Brain pericyte (primary cell): Measurements from ENCODE around the gene MYZAP.

ENCODE experiments used
- DNase-seq: peaks from one replicate; pipeline ENCODE4 v3.0.0-alpha.2; 2012; ENCODE audit warnings: low read depth, low spot score

Gene MYZAP, protein sequence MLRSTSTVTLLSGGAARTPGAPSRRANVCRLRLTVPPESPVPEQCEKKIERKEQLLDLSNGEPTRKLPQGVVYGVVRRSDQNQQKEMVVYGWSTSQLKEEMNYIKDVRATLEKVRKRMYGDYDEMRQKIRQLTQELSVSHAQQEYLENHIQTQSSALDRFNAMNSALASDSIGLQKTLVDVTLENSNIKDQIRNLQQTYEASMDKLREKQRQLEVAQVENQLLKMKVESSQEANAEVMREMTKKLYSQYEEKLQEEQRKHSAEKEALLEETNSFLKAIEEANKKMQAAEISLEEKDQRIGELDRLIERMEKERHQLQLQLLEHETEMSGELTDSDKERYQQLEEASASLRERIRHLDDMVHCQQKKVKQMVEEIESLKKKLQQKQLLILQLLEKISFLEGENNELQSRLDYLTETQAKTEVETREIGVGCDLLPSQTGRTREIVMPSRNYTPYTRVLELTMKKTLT

DNA sequence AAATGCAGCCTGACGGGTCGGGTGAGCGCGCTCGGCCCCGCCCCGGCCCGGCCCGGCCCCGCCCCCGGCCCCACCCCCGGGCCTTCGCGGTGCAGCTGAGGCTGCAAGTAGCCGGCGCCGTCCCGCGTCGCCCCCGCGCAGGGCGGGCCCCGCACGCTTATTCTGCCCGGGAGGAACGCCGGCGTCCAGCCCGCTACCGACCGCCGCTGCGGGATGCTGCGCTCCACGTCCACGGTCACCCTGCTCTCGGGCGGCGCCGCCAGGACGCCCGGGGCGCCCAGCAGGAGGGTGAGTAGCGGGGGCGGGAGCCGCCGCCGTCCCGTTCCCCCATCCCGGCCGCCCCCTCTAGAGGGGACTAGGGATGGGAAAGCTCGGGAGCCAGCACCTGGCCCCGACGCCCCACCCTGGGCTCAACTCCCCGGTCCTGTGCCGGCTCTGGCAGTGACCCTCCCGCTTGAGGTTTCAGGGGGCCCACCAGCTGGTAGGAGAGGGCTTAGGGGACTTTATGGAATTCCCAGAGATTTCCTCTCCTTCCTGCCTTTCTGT, at the start of gene MYZAP:
MYZAP (plus strand) TSS at position 83 of the 546 bp plus-strand sequence; CDS start at position 214, 131 bp downstream.
- DNase-seq = no peak

DNA sequence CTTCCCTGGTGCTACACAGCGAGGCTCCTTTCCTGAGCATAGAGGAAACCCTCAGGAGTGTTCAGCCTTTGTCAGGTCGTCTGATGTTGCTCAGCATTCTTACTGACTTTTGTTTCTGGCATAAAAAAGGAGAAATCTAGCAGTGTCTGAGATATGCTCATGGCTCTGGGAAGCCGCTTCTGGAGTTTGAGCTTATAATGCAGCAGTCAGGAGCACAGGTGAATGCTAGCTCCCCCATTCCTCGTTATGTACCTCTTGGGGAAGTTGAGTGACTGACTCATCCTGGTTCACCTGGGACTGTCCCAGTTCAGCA, 49.2 kb upstream of the MYZAP start:
- no peak for DNase-seq

DNA sequence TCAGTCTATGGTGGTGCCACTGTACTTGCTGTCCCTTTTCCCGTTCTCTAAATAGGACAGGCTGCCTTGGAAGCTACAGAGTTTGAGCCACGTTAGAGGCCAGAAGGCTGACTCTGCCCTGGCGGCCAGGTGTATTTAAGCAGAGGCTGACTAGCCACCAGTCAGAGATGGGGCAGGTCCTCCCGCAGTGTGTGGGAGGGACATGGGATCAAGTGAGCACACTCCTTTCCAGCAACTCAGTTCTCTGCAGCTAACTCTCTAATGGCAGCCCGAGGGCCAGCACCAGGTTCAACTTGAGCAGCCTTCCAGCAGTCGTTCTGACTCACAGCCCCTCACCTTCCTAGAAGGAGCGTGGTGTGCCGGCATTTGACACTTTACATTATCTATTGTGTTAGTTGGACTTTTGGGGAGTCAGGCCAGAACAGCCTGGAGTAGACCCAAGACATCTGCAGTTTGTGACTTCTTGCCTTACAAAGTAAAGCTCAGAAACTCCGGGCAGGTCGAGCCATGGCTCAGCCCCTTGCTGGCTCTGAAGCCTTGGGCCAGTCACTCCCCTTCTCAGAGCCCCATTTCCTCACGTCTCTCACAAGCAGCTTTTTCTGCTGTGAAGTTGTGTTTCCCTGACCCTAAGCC, 46.7 kb upstream of the MYZAP start:
- DNase-seq = no peak

DNA sequence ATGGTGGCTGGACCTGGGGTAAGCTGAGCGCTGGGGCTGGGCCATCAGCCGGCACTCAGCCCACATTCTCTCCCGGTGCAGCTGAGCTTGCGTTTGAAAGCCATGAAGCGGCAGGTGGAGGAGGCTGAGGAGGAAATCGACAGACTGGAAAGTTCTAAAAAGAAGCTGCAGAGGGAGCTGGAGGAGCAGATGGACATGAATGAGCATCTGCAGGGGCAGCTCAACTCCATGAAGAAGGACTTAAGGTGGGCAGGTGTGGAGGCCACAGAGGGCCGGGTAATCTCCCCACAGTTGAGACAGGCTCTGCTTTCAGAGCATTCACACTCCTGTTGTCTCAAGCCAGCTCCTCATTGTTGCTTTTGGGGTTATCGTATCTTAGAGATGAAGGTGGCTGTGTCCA, 45.7 kb upstream of the MYZAP start:
- no peak for DNase-seq

DNA sequence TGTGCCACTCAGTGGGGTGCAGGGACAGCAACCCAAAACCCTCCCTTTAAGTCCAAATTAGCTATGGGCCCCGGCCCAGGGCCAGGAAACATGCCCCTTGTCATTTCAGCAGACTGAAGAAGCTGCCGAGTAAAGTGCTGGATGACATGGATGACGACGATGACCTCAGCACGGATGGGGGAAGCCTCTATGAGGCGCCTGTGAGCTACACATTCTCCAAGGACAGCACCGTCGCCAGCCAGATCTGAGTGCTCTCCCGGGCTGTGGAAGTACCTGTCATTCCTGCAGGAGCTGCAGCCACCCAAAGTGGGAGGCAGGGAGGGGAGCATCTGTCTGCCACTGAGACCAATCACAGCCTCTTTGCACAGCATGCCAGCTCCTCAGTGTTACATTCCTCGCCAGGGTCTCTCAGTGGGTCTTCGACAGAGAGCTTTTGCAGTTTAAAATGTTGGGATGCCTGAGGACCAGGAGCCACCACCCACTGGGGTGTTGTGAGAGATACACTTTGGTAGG, 44.4 kb upstream of the MYZAP start:
- no peak for DNase-seq

DNA sequence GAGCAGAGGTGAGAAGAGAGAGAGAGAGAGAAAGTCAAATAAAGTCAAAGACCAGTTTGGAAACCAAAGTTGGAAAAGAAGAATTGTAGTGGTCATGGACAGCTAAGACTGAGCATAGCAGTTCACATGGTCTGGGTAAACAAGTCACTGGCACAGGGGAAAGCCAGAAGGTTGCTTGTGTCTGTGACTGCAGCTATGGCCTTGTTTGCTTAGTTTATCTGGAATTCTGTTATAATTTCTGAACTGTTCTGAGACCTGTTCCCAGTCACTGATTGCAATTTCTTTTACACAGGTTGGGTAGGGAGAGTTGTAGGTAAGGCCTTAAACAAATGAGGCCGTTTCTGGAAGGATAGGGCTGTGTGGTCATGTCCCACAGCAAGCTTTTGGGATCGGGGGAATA, 43.4 kb upstream of the MYZAP start:
- DNase-seq = no peak

DNA sequence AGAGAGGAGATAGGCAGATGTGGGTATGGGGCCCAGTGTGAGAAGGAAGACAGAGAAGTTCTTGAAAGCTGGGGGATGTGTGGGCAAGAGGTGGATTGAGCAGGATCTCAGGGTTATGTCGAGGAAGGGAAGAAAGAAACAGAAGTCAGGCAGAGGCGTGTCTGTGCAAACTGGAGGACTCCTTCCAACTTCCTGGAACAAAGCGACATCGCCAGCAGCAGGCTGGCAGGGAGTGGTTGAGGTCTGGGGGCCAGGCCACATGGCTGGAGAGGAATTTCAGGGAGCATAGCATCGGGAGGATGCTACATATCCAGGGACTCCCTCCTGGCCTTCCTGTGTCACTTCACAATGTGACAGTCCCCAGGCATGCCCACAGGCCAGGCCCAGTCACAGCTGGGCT, 42.9 kb upstream of the MYZAP start:
- DNase-seq = no peak

DNA sequence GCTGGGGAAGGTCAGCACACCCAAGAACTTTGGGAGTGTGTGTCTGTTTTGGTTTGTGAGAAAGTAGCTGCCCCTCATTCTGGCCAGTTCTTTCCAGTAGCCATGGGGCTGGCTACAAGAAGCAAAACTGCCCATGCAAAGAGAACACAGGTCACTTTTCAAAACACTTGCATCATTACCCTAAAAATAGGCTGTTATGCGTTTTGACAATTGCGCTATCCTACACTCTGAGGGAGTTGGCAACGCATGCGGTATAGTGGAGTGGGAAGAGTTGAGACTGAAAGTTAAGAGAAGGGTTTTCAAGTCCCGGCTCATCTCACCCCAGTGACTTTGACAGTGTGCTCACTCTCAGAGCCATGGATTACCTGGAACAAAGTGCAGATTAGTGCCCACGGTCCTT, 41.8 kb upstream of the MYZAP start:
- no peak for DNase-seq

DNA sequence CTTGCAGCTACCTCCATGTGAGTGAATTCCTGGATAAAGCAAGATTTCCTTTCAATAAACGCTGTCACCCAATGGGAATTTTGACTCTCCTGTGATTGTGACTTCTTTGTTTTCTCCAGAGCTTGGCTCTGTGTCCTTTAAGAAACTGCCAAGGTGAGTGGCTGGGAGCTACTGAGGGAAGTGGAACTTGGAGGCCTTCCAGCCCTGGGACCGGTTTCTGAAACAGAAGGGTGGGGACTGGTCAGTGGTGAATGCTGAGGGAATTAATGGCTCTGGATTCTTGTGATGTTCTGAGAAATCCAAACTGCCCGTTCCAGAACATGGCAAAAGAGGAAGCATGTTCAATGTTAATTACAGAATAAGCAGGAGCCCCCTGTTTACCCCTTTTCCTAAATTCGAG, 41.1 kb upstream of the MYZAP start:
- no peak for DNase-seq

DNA sequence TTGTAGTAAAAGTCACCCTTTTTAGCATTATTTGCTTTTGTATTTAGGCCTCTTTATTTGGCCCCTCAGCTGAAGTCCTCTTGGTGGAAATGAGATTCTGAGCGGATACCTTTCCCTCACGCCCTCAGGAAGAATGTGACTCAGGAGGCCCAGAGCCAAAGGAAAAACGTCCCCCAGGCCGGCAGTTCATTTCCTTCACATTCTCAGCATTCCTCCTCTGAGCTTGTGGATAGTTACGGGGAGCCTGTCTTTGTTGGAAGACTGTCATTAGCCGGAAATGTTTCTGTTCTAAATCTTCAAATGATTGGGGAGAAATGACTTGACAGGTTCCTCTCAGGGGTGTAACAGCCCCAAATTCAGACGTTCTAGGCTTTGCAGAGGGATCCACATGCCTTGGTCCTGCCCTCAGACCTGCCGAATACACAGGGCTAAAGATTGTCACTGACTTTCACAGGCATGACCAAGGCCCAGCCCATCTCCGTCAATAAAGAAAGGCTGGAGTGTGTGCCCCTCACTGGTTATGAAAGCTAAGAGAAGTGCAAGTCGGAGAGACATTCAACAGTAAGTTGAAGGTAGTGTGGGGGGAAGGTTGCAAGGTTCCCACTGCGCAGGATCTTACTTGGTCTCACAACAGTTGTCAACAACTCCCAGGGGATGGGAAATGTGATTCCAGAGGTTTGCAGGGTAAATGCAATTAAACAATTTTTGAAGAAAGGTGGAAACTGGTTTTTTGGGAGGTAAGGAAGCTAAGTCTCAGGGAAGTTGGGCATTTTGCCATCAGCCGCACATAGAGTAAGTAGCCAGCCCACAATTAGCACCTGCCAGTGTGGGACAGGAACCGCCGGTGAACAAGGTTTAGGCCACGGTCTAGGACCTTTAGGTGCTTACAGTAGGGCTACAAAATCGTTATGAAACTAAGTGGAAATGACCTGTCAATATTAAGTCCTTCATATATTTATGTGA, 39.7 kb upstream of the MYZAP start:
- no peak for DNase-seq

DNA sequence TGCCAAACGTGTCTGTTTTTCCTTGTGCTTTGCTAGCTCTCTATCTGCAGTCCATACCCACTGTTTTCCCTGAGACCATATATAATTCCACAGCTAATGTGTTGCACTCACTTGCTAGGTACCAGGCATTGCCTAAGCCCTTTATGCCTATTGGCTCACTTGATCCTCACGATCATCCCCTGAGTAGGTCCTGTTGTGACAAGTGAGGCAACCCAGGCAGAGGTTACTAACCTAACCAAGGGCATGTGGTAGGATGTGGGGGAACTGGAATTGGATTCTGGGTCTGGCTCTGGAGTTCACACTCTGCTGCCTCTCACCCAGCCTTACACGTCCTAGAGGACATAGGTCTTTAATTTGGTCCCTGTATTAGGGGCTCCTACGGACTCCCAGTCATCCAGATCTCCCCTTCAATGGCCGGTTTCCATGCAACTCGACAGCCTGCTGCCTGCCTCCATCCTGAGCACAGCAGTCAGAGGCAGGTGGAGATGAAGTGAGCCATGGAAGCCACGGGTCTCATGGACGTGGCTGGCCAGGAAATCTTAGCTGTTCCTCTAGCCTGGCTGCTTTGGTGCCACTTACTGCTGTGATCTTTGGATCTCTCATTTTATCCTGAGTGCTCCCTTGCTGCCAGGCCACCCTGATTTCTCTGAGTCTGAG, 38.9 kb upstream of the MYZAP start:
- no peak for DNase-seq

DNA sequence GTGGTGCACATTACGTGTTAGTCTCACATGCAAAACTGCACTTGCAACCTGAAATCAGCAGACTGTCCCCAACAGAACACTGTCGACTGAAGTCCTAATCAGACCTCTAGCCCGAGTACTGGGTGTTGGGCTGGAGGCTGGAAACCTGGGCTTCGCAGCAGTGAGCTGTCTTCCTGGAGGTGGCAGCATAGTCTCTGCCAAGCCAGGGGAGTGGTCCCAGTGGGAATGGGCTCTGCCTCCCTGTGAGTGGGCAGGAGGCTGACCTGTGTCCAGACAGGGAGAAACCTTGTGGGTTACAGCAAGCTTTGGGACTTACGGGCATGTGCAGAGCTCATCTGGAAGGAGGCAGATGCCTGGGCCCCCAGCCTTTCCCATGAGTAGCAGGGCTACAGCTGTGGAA, 38.2 kb upstream of the MYZAP start:
- no peak for DNase-seq

DNA sequence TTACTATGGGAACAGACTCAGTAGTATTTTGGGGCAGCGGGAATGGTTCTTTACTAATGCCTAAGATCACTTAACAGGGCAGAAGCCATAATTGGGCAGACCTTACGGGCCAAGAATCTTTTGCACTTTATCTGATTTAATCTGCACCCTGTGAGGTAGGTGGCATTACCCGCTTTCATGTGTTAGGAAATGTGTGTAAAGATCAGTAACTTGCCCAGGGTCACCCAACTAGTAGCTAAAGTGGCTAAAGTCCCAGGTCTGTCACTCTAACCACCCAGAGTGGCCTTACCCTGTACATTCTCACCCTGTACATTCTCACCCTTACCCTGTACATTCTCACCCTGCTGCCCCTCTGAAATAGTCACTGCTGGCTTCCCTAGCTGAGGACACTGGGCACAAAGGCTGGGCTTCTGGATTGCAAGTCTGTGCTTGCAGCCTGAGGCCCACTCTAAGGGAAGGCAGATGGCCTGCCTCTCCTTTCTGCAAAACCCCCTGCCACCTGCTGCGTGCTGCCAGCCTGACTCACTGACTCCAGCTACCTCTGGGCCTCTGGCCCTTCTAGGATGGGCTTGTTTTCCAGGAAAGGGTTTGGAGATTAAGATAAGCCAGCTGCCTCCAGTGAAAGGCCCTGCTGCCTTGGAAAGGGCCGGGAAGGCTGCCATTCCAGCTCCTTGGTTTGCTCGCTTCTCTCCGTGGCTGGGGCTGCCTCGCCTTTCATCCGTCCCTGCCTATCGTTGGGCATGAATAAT, 37.5 kb upstream of the MYZAP start:
- no peak for DNase-seq

DNA sequence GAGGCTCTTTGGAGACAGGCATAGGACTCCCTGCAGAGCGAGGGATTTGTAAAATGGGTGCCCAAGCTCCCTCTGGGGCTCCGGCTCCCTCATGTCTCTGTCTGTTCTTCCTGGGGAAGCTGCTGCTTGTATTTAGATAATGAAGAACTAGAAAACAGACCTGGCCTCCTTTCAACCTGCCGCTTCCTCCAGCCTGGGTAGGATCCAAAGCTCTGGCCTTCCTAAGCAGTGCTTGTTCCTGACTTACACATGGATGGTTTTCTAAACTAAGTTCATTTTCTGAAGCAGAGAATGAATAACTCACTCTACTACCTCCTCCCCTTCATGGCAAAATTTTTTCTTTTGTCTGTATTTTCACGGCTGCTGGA, 36.9 kb upstream of the MYZAP start:
- no peak for DNase-seq

DNA sequence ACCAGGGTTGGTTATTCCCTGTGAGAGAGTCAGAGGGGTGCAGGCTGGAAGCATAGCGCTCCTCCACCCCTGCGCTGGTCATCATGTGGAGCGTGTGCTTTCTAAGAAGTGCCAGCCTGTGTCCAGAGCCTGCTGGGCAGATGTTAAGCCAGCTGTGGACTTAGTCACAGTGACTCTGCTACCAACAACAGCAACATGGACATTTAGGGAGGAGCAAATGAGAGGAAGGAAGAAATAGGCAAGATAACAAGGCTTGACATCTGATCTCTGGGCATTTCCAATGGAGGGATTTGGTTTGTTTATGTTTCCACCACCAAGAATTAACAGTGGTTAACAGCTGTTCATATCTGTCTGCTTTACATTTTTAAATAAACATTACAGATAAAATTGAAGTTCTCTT, 36.4 kb upstream of the MYZAP start:
- no peak for DNase-seq

DNA sequence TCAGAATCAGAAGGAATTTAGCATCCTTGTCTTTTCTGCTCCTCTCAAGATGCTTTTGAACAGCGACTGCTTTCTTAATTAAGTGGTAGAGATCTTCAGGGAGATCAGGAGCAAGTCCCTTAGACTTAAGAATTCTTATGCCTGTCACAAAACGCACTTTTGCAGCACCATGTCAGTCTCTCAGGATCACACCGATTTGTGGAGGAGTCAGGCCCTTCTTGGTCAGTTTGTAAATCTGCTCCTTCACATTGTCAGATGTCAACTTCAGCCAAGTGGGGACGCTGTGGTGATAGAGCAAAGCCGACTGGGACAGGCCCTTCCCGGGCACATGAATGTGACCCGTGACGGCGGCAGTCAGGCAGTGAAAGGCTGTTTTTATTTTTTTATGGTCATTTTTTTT, 35.7 kb upstream of the MYZAP start:
- DNase-seq = no peak

DNA sequence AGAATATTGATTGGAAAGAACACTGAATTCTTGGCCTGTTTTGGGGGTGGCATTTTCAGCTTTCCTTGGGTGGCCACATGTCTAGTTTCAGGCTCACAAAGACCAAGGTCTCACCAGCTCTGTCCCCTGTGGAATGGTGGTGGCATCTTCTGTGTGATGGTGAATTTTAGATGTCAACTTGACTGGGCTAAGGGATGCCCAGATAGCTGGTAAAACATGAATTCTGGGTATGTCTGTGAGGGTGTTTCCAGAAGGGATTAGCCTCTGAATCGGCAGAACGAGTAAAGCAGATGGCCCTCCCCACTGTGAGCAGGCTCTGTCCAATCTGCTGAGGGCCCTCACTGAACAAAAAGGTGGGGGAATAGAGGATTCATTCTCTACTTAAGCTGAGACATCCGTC, 34.4 kb upstream of the MYZAP start:
- DNase-seq = no peak

DNA sequence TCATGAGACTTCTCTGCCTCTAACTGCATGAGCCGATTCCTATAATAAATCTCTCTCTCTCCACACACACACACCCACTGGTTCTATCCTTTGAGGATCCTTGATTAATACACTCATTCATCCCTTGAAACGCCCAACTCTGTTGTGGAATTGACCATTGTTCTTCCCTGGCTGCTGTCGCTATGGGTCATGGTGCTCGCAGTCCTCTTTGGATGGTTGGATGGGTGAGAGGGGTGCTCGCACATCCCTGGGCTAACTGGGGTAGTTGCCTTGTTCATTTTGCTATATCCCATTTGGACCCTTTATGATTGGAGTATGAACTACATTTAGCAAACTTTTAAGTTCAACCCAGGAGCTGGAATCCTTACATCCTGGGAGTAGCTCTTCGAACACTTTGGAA, 33.9 kb upstream of the MYZAP start:
- no peak for DNase-seq

DNA sequence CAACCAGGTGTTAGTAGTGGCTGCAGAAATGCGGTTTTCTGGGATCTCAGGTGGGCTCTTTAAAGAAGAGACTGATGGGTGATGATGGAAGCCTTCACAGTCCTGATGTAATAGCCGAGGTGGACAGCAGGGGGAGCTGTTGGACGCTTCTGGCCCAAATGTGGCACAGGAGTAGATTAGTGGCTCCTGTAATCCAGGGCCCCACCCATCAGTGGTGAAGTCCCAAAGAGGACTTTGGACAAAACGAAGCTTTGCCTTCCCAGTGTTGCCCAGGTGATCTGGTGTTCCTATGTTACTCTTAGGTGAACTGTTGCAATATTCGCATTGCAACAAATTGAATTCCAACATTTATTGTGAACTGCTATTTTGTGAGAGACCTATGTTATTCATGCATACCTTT, 31.8 kb upstream of the MYZAP start:
- no peak for DNase-seq

DNA sequence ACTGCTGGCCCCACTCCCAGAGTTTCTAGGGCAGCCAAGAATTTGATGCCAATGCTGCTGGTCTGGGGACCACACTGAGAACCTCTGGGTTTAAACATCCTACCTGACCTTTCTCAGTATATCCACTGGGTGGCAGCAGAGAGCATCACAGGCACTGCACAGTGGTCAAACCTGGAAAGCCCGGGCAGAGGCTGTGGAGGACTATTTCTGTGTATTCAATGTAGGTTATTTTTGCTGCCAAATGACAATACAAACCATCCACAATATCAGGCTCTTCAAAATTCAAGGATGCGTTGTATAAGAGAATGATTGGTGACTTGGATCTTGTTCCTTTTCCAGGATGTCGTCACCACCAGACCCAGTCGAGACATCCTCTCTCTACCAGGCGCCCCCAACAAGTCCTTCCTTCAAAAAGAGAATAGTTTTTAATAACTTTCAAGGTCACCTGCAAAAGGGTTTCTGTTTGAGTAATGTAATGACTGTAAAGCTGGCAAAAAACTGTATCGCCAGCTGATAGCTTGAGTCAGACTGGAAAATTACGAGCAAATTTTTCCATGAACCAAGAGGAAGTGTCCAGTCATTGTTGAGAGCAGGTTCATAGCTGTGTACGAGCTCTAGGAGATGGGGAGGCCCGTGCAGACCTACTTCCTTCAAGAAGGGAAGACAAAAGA, 30.5 kb upstream of the MYZAP start:
- DNase-seq = peak; percentile 29
